ENCODE data around the gene UPK3BL1. TPM values are rescaled to one million over a fixed set of nuclear protein-coding genes. Genes with fewer than 3 reads are reported as not detected.
"Not testable (repeated sequence)": the region's sequence is repeated elsewhere in the genome, so short reads cannot be mapped to it uniquely, and the experiment has no call there.

UPK3BL1 gene
- total and polyA plus RNA-seq, 2 of the 4 experiments (the other 2 are of a cell fraction): 1.6 to 21.1 TPM

GRCh38 chr7:102638848-102639247, 3.7 kb downstream of the UPK3BL1 start:
- in situ Hi-C loops (cut with MboI; ENCODE audit: low sequenced_read_pairs); H3K4ac ChIP-seq (ENCODE audit: low read depth, low read length); POLR2A ChIA-PET (ENCODE audit: unreplicated experiment); H3K23ac ChIP-seq (ENCODE audit: low read depth, low read length); H3K9me3 ChIP-seq (ENCODE audit: control insufficient read depth, insufficient read depth, low read length); H3K14ac ChIP-seq (replicated peaks; ENCODE audit: low read depth, low read length); BruUV-seq (replicated peaks); H3K27ac ChIP-seq (ENCODE audit: insufficient read depth, low read length); H3K4me2 ChIP-seq (ENCODE audit: low read depth, low read length); H2AK5ac ChIP-seq (ENCODE audit: low read depth, low read length); CTCF ChIA-PET; H4K8ac ChIP-seq (ENCODE audit: low read depth in 2 of 2, low read length in 2 of 2); H2AK9ac ChIP-seq (replicated peaks; ENCODE audit: low read depth, low read length, poor library complexity); H3K9me1 ChIP-seq (ENCODE audit: insufficient read depth, low read length); H3K36me3 ChIP-seq (ENCODE audit: control insufficient read depth, insufficient read depth, low read length); H3K18ac ChIP-seq (ENCODE audit: low read depth, low read length); H3K4me3 ChIP-seq (ENCODE audit: insufficient read depth, low read depth, low read length); H3K27me3 ChIP-seq (ENCODE audit: control insufficient read depth, insufficient read depth, low read length); H3K79me1 ChIP-seq (ENCODE audit: low read depth in 1 of 2, low read length in 2 of 2); H4K91ac ChIP-seq (ENCODE audit: insufficient read depth, low read depth, low read length); H2BK20ac ChIP-seq (ENCODE audit: low read depth, low read length); dilution Hi-C loops (cut with HindIII; ENCODE audit: low sequenced_read_pairs, unreplicated experiment); H2BK120ac ChIP-seq (ENCODE audit: low read depth, low read length); H3K4me1 ChIP-seq (ENCODE audit: control insufficient read depth, insufficient read depth, low read length); H3K9ac ChIP-seq (ENCODE audit: low read depth, low read length); intact Hi-C loops (cut with micrococcal nuclease); H2BK5ac ChIP-seq (ENCODE audit: low read depth, low read length, poor library complexity, severe bottlenecking); H3K56ac ChIP-seq (ENCODE audit: extremely low read depth, insufficient read depth, low read length); H4K20me1 ChIP-seq (ENCODE audit: insufficient read depth, low read length); H2BK15ac ChIP-seq (ENCODE audit: low read depth, low read length); H2AFZ ChIP-seq (replicated peaks; ENCODE audit: low read length, poor library complexity); DNase-seq; H4K5ac ChIP-seq (ENCODE audit: low read depth, low read length): not testable (repeated sequence)
- ATAC-seq (ENCODE audit: low read depth): peak; percentile 13
- 100% methylated on average over 1 of the region's 11 CpGs; no CpG with 5 or more reads in 1 of the 2 experiments for WGBS, 2 experiments (ENCODE audit: extremely low coverage in 2 of 2, insufficient read length in 1 of 2)

GRCh38 chr7:102636956-102637355, 5.6 kb downstream of the UPK3BL1 start:
- H3K56ac ChIP-seq (ENCODE audit: extremely low read depth, insufficient read depth, low read length); H3K18ac ChIP-seq (ENCODE audit: low read depth, low read length); H2BK15ac ChIP-seq (ENCODE audit: low read depth, low read length); DNase-seq; H3K4me2 ChIP-seq (ENCODE audit: low read depth, low read length); H3K27ac ChIP-seq (ENCODE audit: insufficient read depth, low read length); H4K5ac ChIP-seq (ENCODE audit: low read depth, low read length); H2AK9ac ChIP-seq (replicated peaks; ENCODE audit: low read depth, low read length, poor library complexity); H3K23ac ChIP-seq (ENCODE audit: low read depth, low read length); ATAC-seq (ENCODE audit: low read depth); H3K9me1 ChIP-seq (ENCODE audit: insufficient read depth, low read length); H3K9ac ChIP-seq (ENCODE audit: low read depth, low read length); H2BK5ac ChIP-seq (ENCODE audit: low read depth, low read length, poor library complexity, severe bottlenecking); H2BK20ac ChIP-seq (ENCODE audit: low read depth, low read length); H2AFZ ChIP-seq (replicated peaks; ENCODE audit: low read length, poor library complexity); H2AK5ac ChIP-seq (ENCODE audit: low read depth, low read length); H3K27me3 ChIP-seq (ENCODE audit: control insufficient read depth, insufficient read depth, low read length); H4K91ac ChIP-seq (ENCODE audit: insufficient read depth, low read depth, low read length); H4K8ac ChIP-seq (ENCODE audit: low read depth in 2 of 2, low read length in 2 of 2); H3K4me1 ChIP-seq (ENCODE audit: control insufficient read depth, insufficient read depth, low read length); H3K79me1 ChIP-seq (ENCODE audit: low read depth in 1 of 2, low read length in 2 of 2); intact Hi-C loops (cut with micrococcal nuclease); H3K14ac ChIP-seq (replicated peaks; ENCODE audit: low read depth, low read length); H3K4ac ChIP-seq (ENCODE audit: low read depth, low read length); dilution Hi-C loops (cut with HindIII; ENCODE audit: low sequenced_read_pairs, unreplicated experiment); CTCF ChIA-PET; in situ Hi-C loops (cut with MboI; ENCODE audit: low sequenced_read_pairs); H3K4me3 ChIP-seq (ENCODE audit: insufficient read depth, low read depth, low read length); H3K9me3 ChIP-seq (ENCODE audit: control insufficient read depth, insufficient read depth, low read length); H4K20me1 ChIP-seq (ENCODE audit: insufficient read depth, low read length); H2BK120ac ChIP-seq (ENCODE audit: low read depth, low read length); H3K36me3 ChIP-seq (ENCODE audit: control insufficient read depth, insufficient read depth, low read length); POLR2A ChIA-PET (ENCODE audit: unreplicated experiment): not testable (repeated sequence)
- BruUV-seq (replicated peaks): TSS peak; percentile 10
- WGBS, 2 experiments (ENCODE audit: extremely low coverage in 2 of 2, insufficient read length in 1 of 2): no CpG with 5 or more reads among the region's 13 CpGs

All from IMR-90 (cell line).